ENCODE measurements around the gene GRM7.

GRCh38 chr3:7667774-7668173 is 806.9 kb downstream of the GRM7 start:
- TF ChIP-seq CTCF (IDR thresholded peaks at IDR 0.05) (no peak), POLR2A (IDR thresholded peaks at IDR 0.05) (no peak)

Data from body of pancreas (tissue), 4 donors.